ENCODE data around the gene ZNRF3. TPM values are rescaled to one million over a fixed set of nuclear protein-coding genes. Genes with fewer than 3 reads are reported as not detected.
"Not testable (repeated sequence)": the region's sequence is repeated elsewhere in the genome, so short reads cannot be mapped to it uniquely, and the experiment has no call there.

Gene ZNRF3
- total RNA-seq, 1 donor from 2014 or later, result 0.69 TPM

DNA sequence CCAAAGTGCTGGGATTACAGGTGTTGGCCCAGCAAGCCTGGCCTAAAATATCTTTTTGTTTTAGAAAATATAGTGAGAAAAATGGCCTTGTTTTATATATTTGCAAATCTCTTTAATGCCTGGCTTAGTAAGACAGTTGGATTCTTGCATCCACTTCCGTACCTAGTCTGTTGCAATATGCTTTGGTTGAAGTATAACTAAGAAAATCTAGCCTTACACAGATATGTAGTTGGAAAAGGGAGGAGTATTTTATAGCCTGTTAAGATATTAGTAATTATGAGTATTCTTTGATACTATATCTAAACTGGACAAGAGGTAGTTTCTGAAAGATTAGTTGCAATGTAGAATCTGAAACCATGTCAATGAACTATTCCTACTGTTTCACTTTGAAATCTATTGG is 65.1 kb downstream of the ZNRF3 start:
- TF ChIP-seq, protein P1, sequence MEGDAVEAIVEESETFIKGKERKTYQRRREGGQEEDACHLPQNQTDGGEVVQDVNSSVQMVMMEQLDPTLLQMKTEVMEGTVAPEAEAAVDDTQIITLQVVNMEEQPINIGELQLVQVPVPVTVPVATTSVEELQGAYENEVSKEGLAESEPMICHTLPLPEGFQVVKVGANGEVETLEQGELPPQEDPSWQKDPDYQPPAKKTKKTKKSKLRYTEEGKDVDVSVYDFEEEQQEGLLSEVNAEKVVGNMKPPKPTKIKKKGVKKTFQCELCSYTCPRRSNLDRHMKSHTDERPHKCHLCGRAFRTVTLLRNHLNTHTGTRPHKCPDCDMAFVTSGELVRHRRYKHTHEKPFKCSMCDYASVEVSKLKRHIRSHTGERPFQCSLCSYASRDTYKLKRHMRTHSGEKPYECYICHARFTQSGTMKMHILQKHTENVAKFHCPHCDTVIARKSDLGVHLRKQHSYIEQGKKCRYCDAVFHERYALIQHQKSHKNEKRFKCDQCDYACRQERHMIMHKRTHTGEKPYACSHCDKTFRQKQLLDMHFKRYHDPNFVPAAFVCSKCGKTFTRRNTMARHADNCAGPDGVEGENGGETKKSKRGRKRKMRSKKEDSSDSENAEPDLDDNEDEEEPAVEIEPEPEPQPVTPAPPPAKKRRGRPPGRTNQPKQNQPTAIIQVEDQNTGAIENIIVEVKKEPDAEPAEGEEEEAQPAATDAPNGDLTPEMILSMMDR (IDR thresholded peaks at IDR 0.05), result no peak
- H3K27ac Mint-ChIP-seq, result no peak overlapping the region
- H3K27me3 Mint-ChIP-seq, result peaks cover 21% of the 10 kb centered on the region

GRCh38 chr22:28948860-28949551 is 65.6 kb downstream of the ZNRF3 start:
- intact Hi-C loops (cut with micrococcal nuclease); ATAC-seq (ENCODE audit: low read depth); CTCF ChIA-PET; H3K36me3 Mint-ChIP-seq (ENCODE audit: low read depth); POLR2A ChIA-PET; DNase-seq; H3K27ac Mint-ChIP-seq; H3K4me1 Mint-ChIP-seq; H3K4me3 Mint-ChIP-seq: not testable (repeated sequence)
- Mint-ChIP-seq H3K27me3 (peaks cover 23% of the 10 kb centered on the region), H3K9me3 (peaks cover 11% of the 10 kb centered on the region)

More for the DNA sequence above, 65.1 kb downstream of the ZNRF3 start:
- Mint-ChIP-seq H3K9me3 (peaks cover 11% of the 10 kb centered on the region), H3K4me1 (peaks cover 5% of the 10 kb centered on the region), H3K4me3 (no peak overlapping the region), H3K36me3 (ENCODE audit: low read depth) (no peaks in the 10 kb centered on the region)
- no peak for ATAC-seq (ENCODE audit: low read depth)
- ChIA-PET POLR2A (no interaction called here), CTCF (no interaction called here)
- intact Hi-C loops (cut with micrococcal nuclease), result no loop called here
- DNase-seq, result no peak

DNA sequence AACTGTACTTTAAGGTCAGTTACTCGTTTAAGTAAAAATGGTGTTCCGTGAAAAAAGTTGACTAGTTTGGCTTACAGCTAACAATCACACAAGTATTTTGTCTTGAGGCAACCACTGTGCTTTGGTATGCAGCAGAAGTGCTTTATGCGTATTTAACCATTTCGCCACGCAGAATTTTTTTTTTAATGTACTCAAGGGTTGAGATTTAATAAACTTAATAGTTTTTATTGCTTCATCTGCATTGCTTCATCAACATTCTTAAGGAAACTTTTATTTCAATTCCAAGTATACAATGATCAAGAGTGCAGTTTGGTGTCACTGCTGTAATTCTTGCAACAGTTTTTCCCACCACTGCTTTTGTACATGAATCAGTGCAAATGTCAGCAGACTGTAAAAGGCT is 66.4 kb downstream of the ZNRF3 start:
- intact Hi-C loops (cut with micrococcal nuclease), result no loop called here
- ChIA-PET CTCF (no interaction called here), POLR2A (no interaction called here)
- Mint-ChIP-seq H3K27me3 (peaks cover 23% of the 10 kb centered on the region), H3K27ac (no peak overlapping the region), H3K4me1 (peaks cover 5% of the 10 kb centered on the region), H3K36me3 (ENCODE audit: low read depth) (no peaks in the 10 kb centered on the region), H3K9me3 (peaks cover 11% of the 10 kb centered on the region), H3K4me3 (no peak overlapping the region)
- ATAC-seq (ENCODE audit: low read depth) (no peak), DNase-seq (no peak)
- TF ChIP-seq, protein P1 (IDR thresholded peaks at IDR 0.05), result no peak

DNA sequence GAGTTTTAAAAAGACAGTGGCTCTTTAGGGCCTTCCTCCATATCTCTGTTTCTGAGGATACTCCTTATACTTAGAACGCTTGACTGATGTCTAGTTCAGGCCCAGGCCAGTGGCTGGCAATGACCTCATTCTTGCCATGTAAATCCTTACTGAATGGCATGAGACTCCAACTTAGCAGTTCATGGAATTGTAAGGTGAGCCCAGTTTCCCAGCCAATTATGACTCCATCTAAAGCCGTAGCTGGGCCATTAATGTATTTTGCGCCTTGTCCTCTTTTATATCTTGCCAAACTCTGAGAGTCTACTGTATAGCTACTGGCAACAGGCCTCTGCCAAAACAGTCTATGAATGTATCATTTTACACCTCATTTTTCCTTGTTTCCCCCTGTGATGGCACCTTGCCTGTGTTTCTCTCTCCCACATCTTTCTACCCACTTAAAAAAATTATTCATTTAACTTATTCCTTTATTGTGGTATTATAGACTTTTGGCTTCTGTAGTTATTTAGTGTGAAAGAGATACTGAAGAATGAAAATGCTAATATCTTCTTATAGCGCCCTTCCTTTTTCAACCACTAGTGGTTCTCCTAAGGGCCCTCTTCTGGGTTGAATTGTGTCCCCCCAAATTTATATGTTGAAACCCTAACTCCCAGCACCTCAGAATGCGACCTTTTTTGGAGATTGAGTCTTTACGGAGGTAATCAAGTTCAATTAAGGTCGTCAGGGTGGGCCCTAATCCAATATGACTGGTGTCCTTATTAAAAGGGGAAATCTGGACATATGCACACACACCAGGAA is 67.4 kb downstream of the ZNRF3 start:
- Mint-ChIP-seq H3K36me3 (ENCODE audit: low read depth) (no peaks in the 10 kb centered on the region), H3K4me1 (peaks cover 6% of the 10 kb centered on the region), H3K27me3 (peaks cover 20% of the 10 kb centered on the region), H3K4me3 (no peak overlapping the region), H3K9me3 (peaks cover 11% of the 10 kb centered on the region), H3K27ac (no peak overlapping the region)
- DNase-seq (no peak), ATAC-seq (ENCODE audit: low read depth) (no peak)
- TF ChIP-seq, protein P1 (IDR thresholded peaks at IDR 0.05), result no peak
- ChIA-PET CTCF (no interaction called here), POLR2A (no interaction called here)
- intact Hi-C loops (cut with micrococcal nuclease), result no loop called here

DNA sequence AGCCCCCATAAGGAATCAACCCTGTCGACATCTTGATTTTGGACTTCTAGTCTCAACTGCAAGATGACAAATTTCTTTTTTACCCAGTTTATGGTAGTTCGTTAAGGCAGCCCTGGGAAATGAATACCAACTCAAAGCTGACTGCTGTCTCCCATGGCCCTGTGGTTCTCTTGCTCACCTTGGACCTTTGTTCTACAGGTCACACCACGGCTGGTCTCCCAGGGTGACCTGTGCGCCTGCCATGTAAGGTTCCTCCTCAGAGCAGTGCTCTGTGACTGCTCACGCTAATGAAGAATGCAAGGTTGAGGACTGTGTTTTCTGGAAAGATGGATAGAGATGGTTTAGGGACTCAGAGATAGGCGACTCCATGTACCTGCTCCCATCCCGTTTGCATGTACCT is 68.2 kb downstream of the ZNRF3 start:
- ATAC-seq (ENCODE audit: low read depth), result no peak
- ChIA-PET POLR2A (no interaction called here), CTCF (no interaction called here)
- peaks cover 13% of the 10 kb centered on the region for H3K4me1 Mint-ChIP-seq
- intact Hi-C loops (cut with micrococcal nuclease), result no loop called here
- peaks cover 17% of the 10 kb centered on the region for H3K27me3 Mint-ChIP-seq
- DNase-seq, result no peak
- no peak overlapping the region for H3K4me3 Mint-ChIP-seq
- H3K9me3 Mint-ChIP-seq, result peaks cover 6% of the 10 kb centered on the region
- no peaks in the 10 kb centered on the region for H3K36me3 Mint-ChIP-seq (ENCODE audit: low read depth)
- TF ChIP-seq, protein P1 (IDR thresholded peaks at IDR 0.05), result no peak
- H3K27ac Mint-ChIP-seq, result no peak overlapping the region

Measured in activated B cell treated with CpG ODN at 0.5 μM for 24 hours (primary cell).